Measurements from ENCODE around the gene COL16A1.

The COL16A1 gene

DNA sequence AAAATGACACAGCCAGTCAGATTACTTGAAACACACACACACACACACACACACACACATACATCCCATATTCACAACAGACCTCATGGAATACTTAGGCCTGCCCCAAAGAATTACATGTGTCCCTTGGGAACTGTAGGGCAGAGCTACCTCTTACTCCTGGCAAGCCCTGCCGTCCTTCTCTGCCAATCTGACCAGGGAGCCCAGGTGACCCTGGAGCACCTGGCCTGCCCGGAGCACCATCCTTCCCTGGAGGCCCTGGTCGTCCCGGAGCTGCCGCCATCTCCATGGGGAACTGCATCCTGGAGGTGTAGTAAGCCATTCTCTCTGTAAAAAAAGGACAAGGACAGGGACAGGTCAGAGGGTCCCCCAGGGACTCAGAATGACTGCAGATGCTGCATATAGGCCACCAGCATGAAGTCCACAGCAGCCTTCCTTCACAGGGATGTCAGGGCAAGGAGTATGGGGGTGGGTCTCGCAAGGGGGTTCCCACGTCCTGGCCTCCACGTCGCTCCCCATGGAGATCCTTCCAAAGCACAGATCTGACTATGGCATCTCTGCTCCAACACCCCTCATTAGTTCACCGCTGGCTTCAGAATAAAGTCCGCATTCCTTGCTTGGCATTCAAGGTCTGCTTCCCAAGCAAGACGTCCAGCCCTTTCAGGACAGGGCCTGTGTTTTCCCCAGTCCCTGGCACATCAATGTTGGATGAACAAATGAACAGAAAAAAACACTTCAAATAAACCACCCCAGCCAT, 49.9 kb downstream of the COL16A1 start:
- TF ChIP-seq GATA2 (IDR thresholded peaks at IDR 0.05; ENCODE audit: low read depth, low read length) = no peak
- no peak for TF ChIP-seq GATA3 (IDR thresholded peaks at IDR 0.05; ENCODE audit: low read depth, low read length)

DNA sequence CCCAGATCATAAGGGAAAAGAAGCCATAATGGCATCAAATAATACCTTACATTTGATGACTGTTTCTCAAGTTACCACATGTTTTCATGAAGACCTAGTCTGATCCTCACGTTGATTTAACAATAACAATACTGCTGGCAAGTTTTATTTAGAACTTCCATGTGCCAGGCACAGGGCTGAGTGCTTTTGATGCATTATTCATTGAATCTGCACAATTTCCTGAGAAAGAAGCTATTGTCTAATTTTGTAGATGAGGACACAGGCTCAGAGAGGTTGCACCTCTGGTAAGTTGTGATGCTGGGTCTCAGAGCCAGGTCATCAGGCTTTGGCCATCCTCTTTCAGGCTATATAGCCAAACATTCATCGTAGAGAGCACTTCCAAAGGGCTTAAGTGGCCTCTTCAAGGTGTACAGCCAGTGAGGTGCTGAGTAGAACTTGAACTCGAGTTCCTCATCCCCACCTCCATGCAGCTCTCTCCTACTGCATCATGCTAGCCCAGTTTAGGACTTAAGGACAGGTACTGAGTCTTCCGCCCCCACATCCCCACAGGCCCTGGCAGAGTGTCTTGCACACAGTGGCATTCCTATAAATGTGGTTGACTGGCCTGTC, 50.8 kb downstream of the COL16A1 start:
- TF ChIP-seq GATA3 (IDR thresholded peaks at IDR 0.05; ENCODE audit: low read depth, low read length) (no peak), GATA2 (IDR thresholded peaks at IDR 0.05; ENCODE audit: low read depth, low read length) (no peak)

DNA sequence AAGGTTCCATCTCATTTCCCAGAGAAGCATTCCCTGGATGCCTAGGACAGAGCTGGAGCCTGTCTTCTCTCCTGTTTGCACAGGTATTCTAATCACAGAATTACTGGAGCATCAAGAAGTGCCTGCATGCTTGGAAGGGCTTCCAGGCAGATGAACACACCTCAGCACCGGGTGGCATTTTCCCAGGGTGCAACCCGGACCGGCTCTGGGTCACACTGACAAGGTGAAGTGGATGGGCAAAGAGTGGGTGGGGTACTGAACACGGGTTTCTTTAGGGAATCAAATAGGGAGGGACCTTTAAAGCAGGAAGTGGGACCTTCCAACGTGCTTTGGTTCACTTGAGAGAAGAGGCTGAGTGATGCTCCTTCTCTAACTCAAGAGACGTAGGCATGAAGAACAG, 52.1 kb downstream of the COL16A1 start:
- TF ChIP-seq GATA2 (IDR thresholded peaks at IDR 0.05; ENCODE audit: low read depth, low read length) (no peak), GATA3 (IDR thresholded peaks at IDR 0.05; ENCODE audit: low read depth, low read length) (no peak)

DNA sequence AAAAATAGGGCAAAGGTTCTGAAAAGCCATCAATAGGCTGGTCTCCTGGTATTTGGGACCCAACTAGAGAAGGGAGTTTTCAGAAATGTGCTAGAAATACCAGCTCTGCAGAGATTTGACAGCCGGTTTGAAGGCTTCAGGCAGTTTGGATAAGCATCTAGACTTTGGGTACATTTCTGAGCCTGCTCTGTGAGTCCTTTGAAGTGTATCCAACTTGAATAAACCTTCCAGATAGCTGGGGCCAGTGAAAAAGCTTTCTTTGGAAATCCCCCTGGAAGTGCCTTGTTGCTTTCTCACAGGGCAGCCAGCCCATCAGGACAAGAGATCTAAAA, 52.8 kb downstream of the COL16A1 start:
- peak; percentile 28; the same call in 1 of the 2 replicates for TF ChIP-seq GATA2 (IDR thresholded peaks at IDR 0.05; ENCODE audit: low read depth, low read length)
- TF ChIP-seq GATA3 (IDR thresholded peaks at IDR 0.05; ENCODE audit: low read depth, low read length) = no peak

- TF ChIP-seq GATA2 (IDR thresholded peaks at IDR 0.05; ENCODE audit: low read depth, low read length) = no peak
These were observed 53.4 kb downstream of the COL16A1 start for GRCh38 chr1:31650161-31651088.

DNA sequence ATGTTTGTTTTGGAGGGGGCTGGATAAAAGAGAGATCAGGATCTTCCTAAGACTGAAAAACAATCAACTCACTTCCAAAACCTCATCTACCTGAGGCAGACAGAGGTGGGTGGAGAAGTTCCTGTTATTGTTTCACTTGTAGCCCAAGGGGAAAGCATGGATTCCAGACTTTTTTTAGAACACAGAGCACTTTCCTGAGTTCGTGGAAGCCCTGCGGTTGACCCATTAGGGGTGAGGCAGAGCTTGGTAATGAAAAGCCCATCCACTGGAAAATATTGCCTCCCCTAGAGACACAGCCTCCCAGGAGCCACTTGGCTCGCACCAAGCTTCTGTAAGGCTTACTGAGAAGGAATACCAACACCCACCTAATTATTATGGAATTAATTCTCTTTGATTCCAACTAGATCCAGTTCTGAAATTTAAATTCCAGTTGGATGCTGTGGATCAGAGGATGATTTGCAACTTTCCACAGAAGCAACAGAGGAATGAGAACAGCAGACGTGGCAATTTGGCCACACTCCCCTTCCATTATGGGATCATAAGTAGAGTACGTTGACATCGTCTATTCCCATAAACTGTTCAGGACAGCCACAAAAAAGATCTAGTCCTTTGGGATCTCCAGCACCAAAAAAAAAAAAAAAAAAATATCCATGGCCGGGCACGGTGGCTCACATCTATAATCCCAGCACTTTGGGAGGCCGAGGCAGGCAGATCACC, 55.0 kb downstream of the COL16A1 start:
- no peak for TF ChIP-seq GATA2 (IDR thresholded peaks at IDR 0.05; ENCODE audit: low read depth, low read length)

DNA sequence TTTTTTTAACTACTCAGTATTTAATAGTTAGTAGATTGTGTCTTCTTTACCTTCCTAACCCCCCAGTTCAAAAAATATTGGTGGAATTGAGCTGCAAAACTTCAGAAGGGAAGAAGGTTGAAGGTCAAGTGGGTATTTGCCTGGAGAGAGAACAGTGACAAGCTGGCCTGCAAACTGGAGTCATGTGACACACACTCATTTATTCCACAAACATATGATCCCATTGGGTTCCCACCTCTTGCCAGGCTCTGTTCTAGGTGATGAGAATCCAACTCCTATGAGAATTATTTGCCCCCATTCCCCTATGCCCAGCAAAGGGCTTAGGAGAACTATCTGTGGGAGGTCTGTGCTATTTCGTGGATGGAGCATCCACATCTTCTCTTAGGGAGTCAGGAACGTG, 55.6 kb downstream of the COL16A1 start:
- TF ChIP-seq GATA3 (IDR thresholded peaks at IDR 0.05; ENCODE audit: low read depth, low read length) (no peak), GATA2 (IDR thresholded peaks at IDR 0.05; ENCODE audit: low read depth, low read length) (no peak)

DNA sequence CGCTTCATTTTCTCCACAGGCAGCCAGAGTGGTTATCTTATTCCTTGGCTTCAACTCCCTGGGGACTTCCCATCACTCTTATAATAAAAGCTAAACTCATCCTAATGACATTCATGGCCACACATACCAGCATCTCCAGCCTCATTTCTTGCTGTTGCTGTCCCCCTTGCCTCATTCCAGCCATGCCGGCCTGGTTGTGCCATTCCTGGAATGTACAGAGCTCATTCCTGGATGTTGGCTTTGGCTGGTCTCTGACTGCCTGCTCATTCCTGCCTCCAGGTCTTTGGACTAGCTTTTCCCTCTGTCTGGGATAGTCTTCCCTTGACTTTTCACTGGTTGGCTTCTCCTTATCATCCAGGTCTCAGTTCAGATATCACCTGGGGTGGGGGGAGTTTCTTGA, 56.7 kb downstream of the COL16A1 start:
- TF ChIP-seq GATA2 (IDR thresholded peaks at IDR 0.05; ENCODE audit: low read depth, low read length) = no peak
- TF ChIP-seq GATA3 (IDR thresholded peaks at IDR 0.05; ENCODE audit: low read depth, low read length) = no peak

DNA sequence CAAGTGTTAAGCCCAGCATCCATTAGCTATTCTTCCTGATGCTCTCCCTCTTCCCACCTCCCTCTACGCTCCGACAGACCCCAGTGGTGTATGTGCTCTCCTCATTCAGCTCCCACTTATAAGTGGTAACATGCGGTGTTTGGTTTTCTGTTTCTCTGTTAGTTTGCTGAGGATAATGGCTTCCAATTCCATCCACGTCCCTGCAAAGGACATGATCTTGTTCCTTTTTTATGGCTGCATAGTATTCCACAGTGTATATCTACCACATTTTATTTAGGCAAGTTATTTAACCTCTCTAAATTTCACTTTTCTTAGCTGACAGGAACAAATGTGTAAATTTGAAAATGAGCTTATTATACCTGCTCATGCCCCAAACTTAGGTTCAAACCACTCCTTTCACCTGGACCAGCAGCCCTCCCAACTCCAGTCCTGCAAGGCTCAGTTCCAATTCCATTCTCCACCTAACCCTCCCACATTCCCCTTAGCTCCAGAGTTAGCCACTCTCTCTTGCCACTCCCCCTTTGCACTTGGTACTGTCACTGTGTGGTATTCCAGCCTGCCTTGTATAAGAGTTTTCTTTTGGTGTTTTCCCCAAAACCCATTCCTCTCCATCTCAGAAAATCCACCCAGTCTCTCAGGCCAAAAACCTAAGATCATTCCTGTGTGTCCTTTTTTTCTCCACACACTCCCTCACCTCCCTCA, 57.4 kb downstream of the COL16A1 start:
- TF ChIP-seq GATA3 (IDR thresholded peaks at IDR 0.05; ENCODE audit: low read depth, low read length) = no peak
- no peak for TF ChIP-seq GATA2 (IDR thresholded peaks at IDR 0.05; ENCODE audit: low read depth, low read length)

- no peak for TF ChIP-seq GATA3 (IDR thresholded peaks at IDR 0.05; ENCODE audit: low read depth, low read length)
- no peak for TF ChIP-seq GATA2 (IDR thresholded peaks at IDR 0.05; ENCODE audit: low read depth, low read length)
These were observed 58.6 kb downstream of the COL16A1 start for GRCh38 chr1:31645274-31645568.

GRCh38 chr1:31644560-31645273, 59.1 kb downstream of the COL16A1 start, which contains the start of gene PEF1:
Gene PEF1, minus strand, starts transcription at chr1:31644876. Its CDS starts 12 bp downstream, at chr1:31644864.
- TF ChIP-seq GATA2 (IDR thresholded peaks at IDR 0.05; ENCODE audit: low read depth, low read length) (no peak), GATA3 (IDR thresholded peaks at IDR 0.05; ENCODE audit: low read depth, low read length) (no peak)

DNA sequence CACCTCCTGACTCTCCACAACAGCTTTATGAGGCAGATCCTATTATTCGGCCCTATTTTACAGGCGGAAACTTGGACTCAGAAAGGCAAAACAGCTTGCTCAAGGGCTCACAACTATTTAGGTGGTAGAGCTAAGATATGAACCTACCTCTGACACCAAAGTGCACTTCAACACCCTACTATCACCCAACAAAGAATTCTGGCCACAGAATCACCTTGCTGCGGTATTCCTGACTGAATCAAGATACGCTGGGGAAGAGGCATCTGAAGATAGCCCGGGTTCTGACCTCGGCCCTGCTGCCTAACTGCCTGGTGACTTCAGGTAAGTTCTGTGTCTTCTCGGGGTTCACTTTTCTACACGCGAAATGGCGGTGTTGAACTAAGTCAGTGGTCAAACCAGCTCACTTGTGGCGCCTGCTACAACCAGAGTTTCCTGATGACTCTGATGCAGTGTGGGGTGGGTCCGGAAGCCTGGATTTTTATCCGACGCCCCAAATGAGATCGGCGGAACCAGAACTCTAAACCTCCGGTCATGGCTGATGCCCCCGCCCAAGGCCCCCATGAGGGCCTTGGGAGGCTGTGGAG, 59.7 kb downstream of the COL16A1 start:
- TF ChIP-seq GATA2 (IDR thresholded peaks at IDR 0.05; ENCODE audit: low read depth, low read length) (no peak), GATA3 (IDR thresholded peaks at IDR 0.05; ENCODE audit: low read depth, low read length) (no peak)

DNA sequence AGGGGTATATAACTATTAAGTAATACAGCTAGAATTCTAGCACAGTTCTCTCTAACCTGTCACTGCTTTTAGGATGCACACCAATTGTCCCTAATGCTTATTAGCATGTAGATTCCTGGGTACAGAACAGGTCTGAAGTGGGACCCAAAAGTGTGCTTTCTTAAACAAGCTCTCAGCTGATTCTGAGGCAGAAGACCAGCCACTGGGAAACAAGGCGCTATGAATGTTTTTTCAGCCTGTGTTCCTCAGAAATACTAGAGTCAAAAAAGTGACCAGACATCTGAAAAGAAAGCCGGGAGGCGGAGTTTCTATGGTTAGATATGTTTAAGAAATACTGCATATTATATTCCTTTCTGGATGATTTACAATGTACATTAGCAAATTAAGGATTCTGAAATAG, 60.9 kb downstream of the COL16A1 start:
- TF ChIP-seq GATA3 (IDR thresholded peaks at IDR 0.05; ENCODE audit: low read depth, low read length) = no peak
- TF ChIP-seq GATA2 (IDR thresholded peaks at IDR 0.05; ENCODE audit: low read depth, low read length) = no peak

Data from SH-SY5Y (cell line).